ENCODE results near the gene TSEN15. TPM values are rescaled to one million over a fixed set of nuclear protein-coding genes. Genes with fewer than 3 reads are reported as not detected.

Gene TSEN15
- total and polyA plus RNA-seq, 8 donors = 11.6 to 137 (median 24.6) TPM

GRCh38 chr1:184018622-184019021, 32.9 kb upstream of the TSEN15 start:
- intact Hi-C loops (cut with DNase I; ENCODE audit: low total_unique reads) = no loop called here
- Histone ChIP-seq H3K4me3 (no peak overlapping the region), H3K9me3 (no peaks in the 10 kb centered on the region), H3K27me3 (no peaks in the 10 kb centered on the region), H3K36me3 (no peaks in the 10 kb centered on the region), H3K4me1 (peaks cover 0 to 12% (median 2%) of the 10 kb centered on the region in 4 donors), H3K27ac (no peak overlapping the region)
- TF ChIP-seq EP300 (IDR thresholded peaks at IDR 0.05) = no peak
- TF ChIP-seq CTCF (IDR thresholded peaks at IDR 0.05) = no peak
- TF ChIP-seq POLR2A (IDR thresholded peaks at IDR 0.05) = no peak
- TF ChIP-seq POLR2AphosphoS5 (IDR thresholded peaks at IDR 0.05) = no peak
- DNase-seq = no peak
- 40 to 62% (median 48%) methylated on average over 2 of the region's 2 CpGs for WGBS, 5 donors

GRCh38 chr1:184019069-184019468, 32.5 kb upstream of the TSEN15 start:
- no peak overlapping the region for H3K27ac ChIP-seq
- intact Hi-C loops (cut with DNase I; ENCODE audit: low total_unique reads) = no loop called here
- 81 to 93% (median 86%) methylated on average over 5 of the region's 5 CpGs for WGBS, 5 donors
- no peaks in the 10 kb centered on the region for H3K36me3 ChIP-seq
- no peak for TF ChIP-seq EP300 (IDR thresholded peaks at IDR 0.05)
- H3K4me1 ChIP-seq = peaks cover 0 to 15% (median 2%) of the 10 kb centered on the region in 4 donors
- H3K27me3 ChIP-seq = no peaks in the 10 kb centered on the region
- no peaks in the 10 kb centered on the region for H3K9me3 ChIP-seq
- no peak overlapping the region for H3K4me3 ChIP-seq
- no peak for DNase-seq

- H3K4me1 ChIP-seq = peaks cover 0 to 16% (median 2%) of the 10 kb centered on the region in 4 donors
- H3K27me3 ChIP-seq = no peaks in the 10 kb centered on the region
- WGBS, 5 donors = 89 to 96% (median 94%) methylated on average over 2 of the region's 2 CpGs
- no peak for DNase-seq
- no peak overlapping the region for H3K4me3 ChIP-seq
- TF ChIP-seq EP300 (IDR thresholded peaks at IDR 0.05) = no peak
- TF ChIP-seq POLR2A (IDR thresholded peaks at IDR 0.05) = no peak
- no peak for TF ChIP-seq CTCF (IDR thresholded peaks at IDR 0.05)
- TF ChIP-seq POLR2AphosphoS5 (IDR thresholded peaks at IDR 0.05) = no peak
- H3K9me3 ChIP-seq = no peaks in the 10 kb centered on the region
- no peaks in the 10 kb centered on the region for H3K36me3 ChIP-seq
- H3K27ac ChIP-seq = no peak overlapping the region
- intact Hi-C loops (cut with DNase I; ENCODE audit: low total_unique reads) = no loop called here
Measured at GRCh38 chr1:184019506-184019905, 32.0 kb upstream of the TSEN15 start.

GRCh38 chr1:184020328-184020727, 31.2 kb upstream of the TSEN15 start:
- intact Hi-C loops (cut with DNase I; ENCODE audit: low total_unique reads) = no loop called here
- TF ChIP-seq CTCF (IDR thresholded peaks at IDR 0.05) (no peak), POLR2AphosphoS5 (IDR thresholded peaks at IDR 0.05) (no peak), EP300 (IDR thresholded peaks at IDR 0.05) (no peak), POLR2A (IDR thresholded peaks at IDR 0.05) (no peak)
- H3K4me1 ChIP-seq = peaks cover 0 to 24% (median 5%) of the 10 kb centered on the region in 4 donors
- DNase-seq = no peak
- no peak overlapping the region for H3K27ac ChIP-seq
- no peaks in the 10 kb centered on the region for H3K9me3 ChIP-seq
- 93 to 100% (median 98%) methylated on average over 2 of the region's 2 CpGs for WGBS, 5 donors
- no peak overlapping the region for H3K4me3 ChIP-seq
- H3K36me3 ChIP-seq = no peaks in the 10 kb centered on the region
- H3K27me3 ChIP-seq = no peaks in the 10 kb centered on the region

GRCh38 chr1:184020855-184021254, 30.7 kb upstream of the TSEN15 start:
- Histone ChIP-seq H3K27me3 (no peaks in the 10 kb centered on the region), H3K4me3 (no peak overlapping the region), H3K27ac (no peak overlapping the region), H3K36me3 (no peaks in the 10 kb centered on the region), H3K9me3 (no peaks in the 10 kb centered on the region), H3K4me1 (peaks cover 0 to 29% (median 8%) of the 10 kb centered on the region in 4 donors)
- intact Hi-C loops (cut with DNase I; ENCODE audit: low total_unique reads) = no loop called here
- TF ChIP-seq CTCF (IDR thresholded peaks at IDR 0.05) (no peak), POLR2A (IDR thresholded peaks at IDR 0.05) (no peak), EP300 (IDR thresholded peaks at IDR 0.05) (no peak), POLR2AphosphoS5 (IDR thresholded peaks at IDR 0.05) (no peak)
- WGBS, 5 donors = 77 to 91% (median 86%) methylated on average over 3 of the region's 3 CpGs
- DNase-seq = no peak
